A673 (cell line): ENCODE measurements around the gene TBCD. TPM values are rescaled to one million over a fixed set of nuclear protein-coding genes. Genes with fewer than 3 reads are reported as not detected.
A peak's percentile ranks its signal among the peaks of the same experiment; 100 is the strongest.

Experiments
- BruUV-seq: library from RNA; stranded (reverse); fragments of 400-500 nt; replicated peaks from 2 replicates; lab custom pipeline; 2021; lab: Mats Ljungman, UMichigan
- CTCF ChIA-PET: fragments of 300-600 bp; sonication (Branson Sonifier 250); formaldehyde crosslinking; loops from one replicate; lab custom pipeline; 2022; ENCODE audit warnings: antibody characterized with exemption; lab: Charles Lee
- POLR2A ChIA-PET: fragments of 300-600 bp; sonication (Branson Sonifier 250); formaldehyde crosslinking; loops from one replicate; lab custom pipeline; 2022; ENCODE audit warnings: antibody characterized with exemption; ENCODE audit not compliant: low non-redundant PET; lab: Charles Lee
- DNase-seq: peaks from one replicate; pipeline ENCODE4 v3.0.0-alpha.2; 2015; ENCODE audit warnings: low spot score
- H3K27ac ChIP-seq: fragments of 200-600 bp; sonication (generic); 2 replicates; pipeline ENCODE4 v1.5.1; 2016; ENCODE audit warnings: mixed run types, low read depth, mild to moderate bottlenecking, mixed read lengths, antibody characterized with exemption, low read length; ENCODE audit not compliant: poor library complexity, severe bottlenecking
- H3K27me3 ChIP-seq: fragments of 200-600 bp; sonication (generic); replicated peaks from 2 replicates; pipeline ENCODE4 v1.6.1; 2017; ENCODE audit warnings: mixed run types, low read depth, mild to moderate bottlenecking, mixed read lengths, antibody characterized with exemption, low read length; ENCODE audit not compliant: insufficient read depth, poor library complexity
- H3K36me3 ChIP-seq: fragments of 200-600 bp; sonication (generic); 2 replicates; pipeline ENCODE4 v1.6.1; 2016; ENCODE audit warnings: mixed run types, mild to moderate bottlenecking, mixed read lengths, antibody characterized with exemption, low read length; ENCODE audit not compliant: insufficient read depth, poor library complexity, severe bottlenecking
- H3K4me1 ChIP-seq: fragments of 200-600 bp; sonication (generic); 2 replicates; pipeline ENCODE4 v1.6.1; 2017; ENCODE audit warnings: mixed run types, mild to moderate bottlenecking, mixed read lengths, antibody characterized with exemption, low read length; ENCODE audit not compliant: insufficient read depth, poor library complexity, severe bottlenecking
- H3K4me3 ChIP-seq: fragments of 200-600 bp; sonication (generic); 2 replicates; pipeline ENCODE4 v1.5.1; 2016; ENCODE audit warnings: low read depth, mixed run types, mild to moderate bottlenecking, mixed read lengths, low read length; ENCODE audit not compliant: poor library complexity, severe bottlenecking
- H3K9me3 ChIP-seq: fragments of 200-600 bp; sonication (generic); 2 replicates; pipeline ENCODE4 v1.6.1; 2016; ENCODE audit warnings: mixed run types, low read depth, mild to moderate bottlenecking, mixed read lengths, antibody characterized with exemption, low read length; ENCODE audit not compliant: poor library complexity, severe bottlenecking
- CTCF ChIP-seq: fragments of 300-800, 200-600 bp; sonication (generic); conservative IDR thresholded peaks from 2 replicates; pipeline ENCODE4 v1.5.1; 2017; ENCODE audit warnings: low read depth, mild to moderate bottlenecking, antibody characterized with exemption, low read length, moderate library complexity, mixed read lengths
- EZH2 ChIP-seq: fragments of 200-600 bp; sonication (generic); IDR thresholded peaks from 2 replicates; pipeline ENCODE4 v1.6.1; 2017; ENCODE audit warnings: borderline replicate concordance, low read depth, mild to moderate bottlenecking, mixed read lengths, antibody characterized with exemption, low read length; ENCODE audit not compliant: poor library complexity, severe bottlenecking
- intact Hi-C: fragments of 100-400 bp; cut with micrococcal nuclease; formaldehyde crosslinking; loops from one replicate; pipeline ENCODE4 v1.10.0; 2022; ENCODE audit not compliant: unreplicated experiment
- total RNA-seq: library from RNA; stranded (reverse); gene quantifications from 2 replicates; pipeline ENCODE4 v1.2.3, GENCODE V29; 2021

The TBCD gene
- total RNA-seq, 1 experiment from 2014 or later = 113 TPM

GRCh38 chr17:82802075-82802780 is 50.4 kb downstream of the TBCD start:
- Histone ChIP-seq H3K4me1 (no peaks in the 10 kb centered on the region), H3K4me3 (no peak overlapping the region), H3K9me3 (no peaks in the 10 kb centered on the region), H3K27ac (peak overlapping the region; percentile 47), H3K36me3 (peaks cover 14% of the 10 kb centered on the region), H3K27me3 (no peaks in the 10 kb centered on the region)
- CTCF ChIA-PET = interaction anchor here (0.7 kb wide), 1 partner anchor 21 kb away, joined by 6 read pairs; no protein-coding TSS in a partner anchor
- DNase-seq = no peak
- TF ChIP-seq EZH2 = no peak
- TF ChIP-seq CTCF = no peak
- intact Hi-C loops = no loop called here
- POLR2A ChIA-PET = interaction anchor here (0.5 kb wide), 1 partner anchor 45 kb away, joined by 4 read pairs; no protein-coding TSS in a partner anchor
- no TSS peak for BruUV-seq

DNA sequence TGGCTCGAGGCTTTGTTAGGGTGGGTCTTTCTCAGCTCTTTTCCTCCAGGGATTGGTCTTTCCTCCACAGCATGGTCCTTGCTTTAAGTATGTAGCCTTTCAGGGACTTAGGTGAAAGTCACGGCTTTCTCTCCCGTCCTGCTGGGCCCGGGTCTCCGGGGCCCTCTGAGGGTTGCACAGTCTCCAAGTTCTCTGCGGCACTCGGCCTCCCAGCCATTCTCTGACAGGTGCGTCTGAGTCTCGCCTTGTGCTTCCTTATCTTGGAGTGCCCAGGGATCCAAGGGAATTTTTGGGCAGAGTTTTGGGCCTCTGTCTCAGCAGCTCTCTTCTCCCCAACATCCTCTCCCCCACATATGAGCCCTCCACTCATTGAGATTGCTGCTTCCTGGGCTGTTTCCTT is 51.3 kb downstream of the TBCD start:
- ChIA-PET POLR2A (no interaction called here), CTCF (no interaction called here)
- H3K27ac ChIP-seq = no peak overlapping the region
- intact Hi-C loops = no loop called here
- H3K4me3 ChIP-seq = no peak overlapping the region
- TF ChIP-seq EZH2 (no peak), CTCF (no peak)
- H3K4me1 ChIP-seq = no peaks in the 10 kb centered on the region
- no TSS peak for BruUV-seq
- H3K36me3 ChIP-seq = peaks cover 17% of the 10 kb centered on the region
- no peaks in the 10 kb centered on the region for H3K9me3 ChIP-seq
- no peaks in the 10 kb centered on the region for H3K27me3 ChIP-seq
- DNase-seq = no peak

GRCh38 chr17:82803606-82804005 is 51.7 kb downstream of the TBCD start:
- Histone ChIP-seq H3K27ac (no peak overlapping the region), H3K4me3 (no peak overlapping the region), H3K36me3 (peaks cover 17% of the 10 kb centered on the region), H3K9me3 (no peaks in the 10 kb centered on the region), H3K4me1 (no peaks in the 10 kb centered on the region), H3K27me3 (no peaks in the 10 kb centered on the region)
- intact Hi-C loops = no loop called here
- BruUV-seq = no TSS peak
- POLR2A ChIA-PET = no interaction called here
- TF ChIP-seq EZH2 (no peak), CTCF (no peak)
- CTCF ChIA-PET = no interaction called here
- DNase-seq = no peak
